Measurements from ENCODE around the gene POLA1. TPM values are rescaled to one million over a fixed set of nuclear protein-coding genes. Genes with fewer than 3 reads are reported as not detected.
"Not testable (repeated sequence)": the region's sequence is repeated elsewhere in the genome, so short reads cannot be mapped to it uniquely, and the experiment has no call there.

The POLA1 gene
- polyA plus RNA-seq, 4 donors: 15.8 to 18.4 (median 16.7) TPM

DNA sequence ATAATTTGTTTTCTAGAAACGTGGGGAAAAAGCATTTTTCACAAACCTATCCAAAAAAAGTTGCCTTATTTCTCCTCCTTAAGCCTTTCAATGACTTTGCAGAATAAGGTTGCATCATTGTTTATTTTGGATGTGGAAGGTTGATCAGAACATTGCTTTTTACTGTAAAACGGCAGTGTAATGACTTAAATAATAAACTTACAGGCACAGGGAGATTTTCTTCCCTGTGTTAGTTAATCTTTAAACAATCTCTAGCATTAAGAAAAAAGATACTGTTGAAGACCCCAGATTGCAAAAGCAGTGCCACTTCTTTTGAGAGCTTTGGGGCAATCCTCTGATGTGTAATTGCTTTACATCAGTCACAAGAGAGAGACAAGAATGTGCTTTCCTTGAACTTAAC lies 168.6 kb downstream of the POLA1 start:
- DNase-seq (ENCODE audit: low read depth in 4 of 4, low spot score in 2 of 4): no peak

DNA sequence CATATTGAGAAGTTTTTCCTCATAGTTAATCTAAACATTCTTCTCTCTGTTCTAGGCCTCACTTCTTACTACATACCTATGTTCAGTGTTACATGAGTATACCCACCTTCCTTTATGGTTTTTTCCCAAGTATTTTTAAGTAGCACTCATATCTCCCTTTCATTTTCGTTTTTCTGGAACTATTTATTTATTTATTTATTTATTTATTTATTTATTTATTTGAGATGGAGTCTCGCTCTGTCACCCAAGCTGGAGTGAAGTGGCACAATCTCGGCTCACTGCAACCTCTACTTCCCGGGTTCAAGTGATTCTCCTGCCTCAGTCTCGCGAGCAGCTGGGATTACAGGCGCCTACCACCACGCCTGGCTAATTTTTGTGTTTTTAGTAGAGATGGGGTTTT lies 170.1 kb downstream of the POLA1 start:
- DNase-seq (ENCODE audit: low read depth in 4 of 4, low spot score in 2 of 4): not testable (repeated sequence)

DNA sequence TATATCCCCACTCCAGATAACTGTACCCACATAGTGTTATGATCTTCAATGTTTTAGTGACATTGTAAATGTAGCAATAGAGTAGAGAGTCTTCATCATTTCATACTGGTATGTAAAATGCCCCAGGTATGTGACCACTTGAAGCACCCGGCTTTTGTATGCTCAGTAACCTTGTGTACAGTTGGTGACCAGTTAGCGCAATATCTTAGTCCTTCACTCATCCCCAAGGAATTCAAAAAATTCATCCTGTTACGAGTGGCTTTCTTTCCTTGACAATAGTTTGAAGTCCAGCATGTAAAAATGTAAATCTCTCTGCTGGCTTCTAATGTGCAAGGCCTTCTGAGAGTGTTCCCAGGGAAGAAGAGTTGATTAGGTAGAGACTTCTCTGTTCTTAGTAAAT lies 176.4 kb downstream of the POLA1 start:
- no peak for DNase-seq (ENCODE audit: low read depth in 4 of 4, low spot score in 2 of 4)

- DNase-seq (ENCODE audit: low read depth in 4 of 4, low spot score in 2 of 4): no peak
Observed at GRCh38 chrX:24874604-24875247, 181.0 kb downstream of the POLA1 start.

DNA sequence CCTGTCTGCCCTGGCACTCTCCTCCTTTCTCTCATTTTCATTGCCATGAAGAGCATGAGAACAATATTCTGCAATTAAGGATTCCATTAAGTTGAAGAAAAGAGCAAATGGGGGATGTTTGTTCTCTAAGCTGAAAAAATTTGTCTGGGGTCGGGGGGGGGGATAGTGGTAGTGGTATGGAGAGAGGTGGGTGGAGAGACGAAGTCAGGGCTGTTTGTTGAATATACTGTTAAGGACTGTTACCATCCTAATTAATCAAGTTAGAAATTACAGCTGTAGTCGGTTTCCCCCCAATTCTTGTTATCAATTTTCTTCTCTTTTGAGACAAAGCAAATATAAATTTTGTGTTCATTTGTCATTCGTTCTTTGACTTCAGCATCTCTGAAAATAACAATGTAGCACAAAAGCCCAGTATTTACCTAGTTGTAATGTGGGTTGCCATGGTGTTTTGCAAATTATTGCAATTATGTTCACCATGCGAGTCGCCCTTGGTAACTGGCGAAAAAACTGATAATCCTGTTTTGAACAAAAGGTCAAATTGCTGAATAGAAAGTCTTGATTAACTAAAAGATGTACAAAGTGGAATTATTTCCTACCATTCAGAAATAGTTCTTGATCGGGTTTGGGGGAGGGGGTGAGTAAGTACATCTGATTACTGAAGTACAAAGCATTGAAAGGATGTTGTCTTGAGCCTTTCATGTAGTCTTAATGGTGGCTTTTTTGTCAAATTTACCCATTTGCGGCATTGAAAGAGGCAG lies 183.0 kb downstream of the POLA1 start:
- no peak for DNase-seq (ENCODE audit: low read depth in 4 of 4, low spot score in 2 of 4)

DNA sequence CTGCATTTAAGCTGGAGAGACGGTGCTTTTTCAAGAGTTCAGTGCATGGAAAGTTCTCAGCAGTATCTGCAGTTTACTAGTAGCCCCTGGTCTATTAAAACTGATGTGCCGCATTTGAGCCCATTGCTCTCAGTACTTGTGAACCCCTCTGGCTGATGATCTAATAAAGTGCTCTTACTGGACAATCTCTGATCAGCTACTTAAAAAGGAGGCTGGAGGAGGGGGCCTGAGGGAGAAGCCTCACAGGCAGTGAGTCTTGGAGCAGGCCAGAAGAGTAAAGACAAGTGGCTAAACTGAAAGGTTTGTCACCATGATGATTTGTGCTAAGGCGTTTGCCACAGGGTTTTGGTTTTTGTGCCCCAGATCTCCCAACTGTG lies 183.6 kb downstream of the POLA1 start:
- no peak for DNase-seq (ENCODE audit: low read depth in 4 of 4, low spot score in 2 of 4)

GRCh38 chrX:24877854-24878650 lies 184.3 kb downstream of the POLA1 start:
- DNase-seq (ENCODE audit: low read depth in 4 of 4, low spot score in 2 of 4): no peak

- no peak for DNase-seq (ENCODE audit: low read depth in 4 of 4, low spot score in 2 of 4)
Observed at GRCh38 chrX:24879679-24880078, 186.0 kb downstream of the POLA1 start.

GRCh38 chrX:24886916-24887315 lies 193.2 kb downstream of the POLA1 start:
- no peak for DNase-seq (ENCODE audit: low read depth in 4 of 4, low spot score in 2 of 4)

DNA sequence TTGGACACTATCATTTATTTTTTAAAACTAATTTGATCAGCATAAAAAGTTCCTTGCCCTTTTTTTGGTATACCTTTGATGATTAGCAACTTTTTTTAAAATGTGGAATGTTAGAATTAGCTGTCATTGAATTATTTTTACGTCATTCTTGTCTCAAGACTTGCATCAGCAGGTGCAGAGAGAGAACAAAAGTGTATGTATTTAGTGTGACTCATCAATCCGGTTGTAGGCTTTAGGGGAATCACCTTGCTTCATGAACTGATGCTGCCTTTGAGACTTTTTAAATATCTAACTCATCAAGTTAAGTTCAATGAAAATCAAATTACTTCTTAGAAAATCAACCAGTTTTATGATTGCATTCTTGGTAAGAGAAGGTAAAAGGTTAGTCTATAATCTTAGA lies 197.0 kb downstream of the POLA1 start:
- no peak for DNase-seq (ENCODE audit: low read depth in 4 of 4, low spot score in 2 of 4)

GRCh38 chrX:24899391-24899790 lies 205.7 kb downstream of the POLA1 start:
- no peak for DNase-seq (ENCODE audit: low read depth in 4 of 4, low spot score in 2 of 4)

GRCh38 chrX:24900234-24900633 lies 206.5 kb downstream of the POLA1 start:
- no peak for DNase-seq (ENCODE audit: low read depth in 4 of 4, low spot score in 2 of 4)

DNA sequence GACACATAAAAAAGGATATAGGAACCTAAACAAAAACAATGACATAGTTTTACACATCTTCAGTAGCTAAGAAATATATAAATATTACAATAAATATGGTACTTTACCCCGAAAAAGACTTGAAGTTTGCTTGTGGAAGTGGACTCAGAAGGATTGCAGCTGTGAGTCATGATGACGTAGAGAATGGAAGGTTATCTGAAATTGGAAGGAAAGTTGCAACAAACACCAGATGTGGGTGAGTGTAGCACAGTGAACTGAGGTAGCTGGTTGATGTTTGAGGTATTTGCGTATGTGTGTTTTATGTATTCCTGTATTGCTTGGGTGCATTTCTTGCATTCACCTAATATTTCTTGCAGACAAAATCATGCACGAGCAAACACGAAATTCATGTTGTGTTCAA lies 209.1 kb downstream of the POLA1 start:
- no peak for DNase-seq (ENCODE audit: low read depth in 4 of 4, low spot score in 2 of 4)

DNA sequence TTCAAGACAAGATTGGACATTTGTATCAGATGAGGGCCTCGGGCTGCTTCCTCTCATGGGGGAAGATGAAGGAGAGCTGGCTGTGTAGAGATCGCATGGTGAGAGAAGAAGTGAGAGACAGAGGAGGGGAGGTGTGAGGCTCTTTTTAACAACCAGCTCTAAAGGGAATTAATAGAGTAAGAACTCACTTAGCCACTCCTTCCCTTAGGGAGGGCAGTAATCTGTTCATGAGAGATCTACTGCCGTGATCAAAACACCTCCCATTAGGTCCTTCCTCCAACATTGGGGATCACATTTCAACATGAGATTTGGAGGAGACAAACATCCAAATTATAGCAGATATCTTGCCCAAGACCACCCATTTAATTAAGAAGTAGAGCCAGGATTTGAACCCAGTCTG lies 225.0 kb downstream of the POLA1 start:
- no peak for DNase-seq (ENCODE audit: low read depth in 4 of 4, low spot score in 2 of 4)

DNA sequence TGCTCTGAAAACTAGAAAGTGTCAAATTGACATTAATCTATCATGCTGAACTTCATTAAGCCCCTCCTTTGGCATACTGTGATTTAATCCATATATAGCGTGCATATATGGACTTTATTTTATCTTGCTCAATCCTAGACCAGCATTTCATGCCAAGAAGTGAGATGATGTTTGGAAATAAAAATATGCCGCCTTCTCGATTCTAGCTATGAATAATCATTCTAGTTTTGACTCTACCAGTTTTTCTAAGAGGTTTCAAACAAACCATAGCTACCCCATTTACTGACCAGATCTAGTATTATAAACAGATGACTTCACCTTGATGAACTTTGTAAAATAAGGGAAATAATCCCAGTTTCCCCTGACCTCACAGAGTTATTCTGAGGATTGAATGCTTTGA lies 227.1 kb downstream of the POLA1 start:
- DNase-seq (ENCODE audit: low read depth in 4 of 4, low spot score in 2 of 4): no peak

DNA sequence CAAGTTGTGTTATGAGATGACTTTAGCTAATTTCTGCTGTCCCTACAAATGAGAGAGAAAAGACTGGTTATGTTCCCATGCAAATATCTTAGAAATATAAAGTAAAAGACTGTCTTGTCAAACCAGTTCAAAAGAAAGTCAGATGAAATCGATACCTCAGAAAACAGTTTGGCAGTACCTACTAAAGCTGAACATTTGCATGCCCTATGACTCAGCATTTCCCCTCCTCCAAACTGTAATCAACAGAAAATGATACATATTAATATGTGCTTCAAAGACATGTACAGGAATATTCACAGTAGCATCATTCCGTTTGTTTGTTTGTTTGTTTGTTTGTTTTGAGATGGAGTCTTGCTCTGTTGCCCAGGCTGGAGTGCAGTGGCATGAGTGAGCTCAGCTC lies 231.7 kb downstream of the POLA1 start:
- no peak for DNase-seq (ENCODE audit: low read depth in 4 of 4, low spot score in 2 of 4)

GRCh38 chrX:24927372-24927771 lies 233.7 kb downstream of the POLA1 start:
- no peak for DNase-seq (ENCODE audit: low read depth in 4 of 4, low spot score in 2 of 4)

GRCh38 chrX:24928114-24928513 lies 234.4 kb downstream of the POLA1 start:
- no peak for DNase-seq (ENCODE audit: low read depth in 4 of 4, low spot score in 2 of 4)

GRCh38 chrX:24934279-24934678 lies 240.6 kb downstream of the POLA1 start:
- no peak for DNase-seq (ENCODE audit: low read depth in 4 of 4, low spot score in 2 of 4)

- DNase-seq (ENCODE audit: low read depth in 4 of 4, low spot score in 2 of 4): no peak
Observed at GRCh38 chrX:24945009-24945408, 251.3 kb downstream of the POLA1 start.

DNA sequence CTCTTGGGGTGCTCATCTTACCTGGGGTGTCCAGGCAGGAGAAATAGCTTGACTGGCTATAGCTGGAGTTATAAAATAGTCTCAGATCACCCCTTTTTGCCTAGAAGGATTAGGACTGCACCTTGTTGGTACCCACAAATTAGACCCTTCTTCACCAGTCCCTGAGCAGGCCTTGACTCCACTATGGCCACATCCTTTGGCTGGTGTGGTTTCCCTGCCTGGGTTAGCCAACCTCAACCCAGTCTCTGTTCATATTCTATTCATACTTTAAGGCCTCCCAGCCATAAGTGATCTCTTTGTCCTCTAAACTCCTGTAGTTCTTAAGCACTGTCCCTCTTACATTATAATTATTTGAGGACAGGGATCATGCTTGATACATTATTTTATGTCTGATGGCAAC lies 252.7 kb downstream of the POLA1 start:
- DNase-seq (ENCODE audit: low read depth in 4 of 4, low spot score in 2 of 4): no peak

DNA sequence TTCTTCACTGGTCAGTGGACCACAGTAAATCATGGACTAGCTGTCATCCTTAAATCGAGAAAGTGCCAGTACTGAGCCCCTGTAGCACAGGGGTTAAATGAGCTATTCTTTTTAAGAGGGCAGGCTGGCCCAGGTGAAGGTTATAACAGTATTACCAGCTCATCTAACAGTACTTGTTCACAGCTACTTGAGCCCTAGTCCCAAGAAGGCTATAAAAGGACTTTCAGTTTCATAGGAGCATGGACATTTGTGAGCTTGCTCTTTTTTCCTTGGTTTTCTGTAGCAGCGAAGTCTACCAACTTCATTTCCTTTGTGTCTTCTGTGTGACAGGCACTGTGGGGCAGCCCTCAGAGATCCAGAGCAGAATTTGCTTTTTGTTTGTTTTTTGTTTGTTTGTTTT lies 261.0 kb downstream of the POLA1 start:
- no peak for DNase-seq (ENCODE audit: low read depth in 4 of 4, low spot score in 2 of 4)

Measured in left renal cortex interstitium (tissue), 4 donors.